H1 (cell line): ENCODE measurements around the gene SDR39U1. TPM values are rescaled to one million over a fixed set of nuclear protein-coding genes. Genes with fewer than 3 reads are reported as not detected.

Experiments used
- CTCF ChIA-PET: fragments of 300-600 bp; sonication (Branson Sonifier 250); formaldehyde crosslinking; loops from one replicate; lab custom pipeline; 2021; ENCODE audit not compliant: partially characterized antibody; lab: Charles Lee
- POLR2A ChIA-PET: fragments of 300-600 bp; sonication (Branson Sonifier 250); formaldehyde crosslinking; loops from one replicate; lab custom pipeline; 2021; ENCODE audit warnings: inconsistent platforms; ENCODE audit not compliant: partially characterized antibody; lab: Charles Lee
- DNase-seq, 2 experiments: peaks; one replicate each; pipeline versions ENCODE4 v3.0.0 to v3.0.0-alpha.2; 2010 to 2022; ENCODE audit warnings: low spot score in 2 of 2, low read depth in 1 of 2, mixed read lengths in 1 of 2
- FAIRE-seq: peaks from 2 replicates; lab custom pipeline; 2011; peaks lifted over from hg19 to GRCh38; lab: Jason Lieb, UNC
- H2AFZ ChIP-seq: 2 replicates; pipeline ENCODE4 v1.8.1; 2012; ENCODE audit warnings: low read length, inconsistent platforms
- H2AK5ac ChIP-seq: 2 replicates; pipeline ENCODE4 v1.6.1; 2013; ENCODE audit warnings: low read depth, low read length
- H2BK120ac ChIP-seq: replicated peaks from 2 replicates; pipeline ENCODE3; 2013; ENCODE audit warnings: low read depth, low read length, inconsistent platforms
- H2BK12ac ChIP-seq: 2 replicates; pipeline ENCODE4 v1.6.1; 2013; ENCODE audit warnings: low read depth, low read length
- H2BK15ac ChIP-seq: 2 replicates; pipeline ENCODE4 v1.6.1; 2013; ENCODE audit warnings: low read length
- H2BK20ac ChIP-seq: 2 replicates; pipeline ENCODE4 v1.6.1; 2013; ENCODE audit warnings: low read length
- H2BK5ac ChIP-seq: 2 replicates; pipeline ENCODE4 v1.6.1; 2013; ENCODE audit warnings: low read depth, low read length
- H3K14ac ChIP-seq: 2 replicates; pipeline ENCODE4 v1.6.1; 2013; ENCODE audit warnings: inconsistent platforms; ENCODE audit not compliant: insufficient read length
- H3K18ac ChIP-seq: 2 replicates; pipeline ENCODE4 v1.6.1; 2013; ENCODE audit warnings: low read length; ENCODE audit errors: extremely low read depth
- H3K23ac ChIP-seq: 2 replicates; pipeline ENCODE4 v1.6.1; 2013; ENCODE audit warnings: inconsistent platforms; ENCODE audit not compliant: insufficient read length
- H3K23me2 ChIP-seq: 2 replicates; pipeline ENCODE4 v1.6.1; 2013; ENCODE audit warnings: low read depth, low read length
- H3K27ac ChIP-seq: 2 replicates; pipeline ENCODE4 v1.6.1; 2011; ENCODE audit warnings: low read depth, low read length, inconsistent platforms
- H3K27me3 ChIP-seq, 4 experiments: replicated peaks in 1 of 4; 1 replicate in 1 of 4; 2 replicates in 3 of 4; pipeline versions ENCODE4 v1.6.1 to v1.8.1; 2011 to 2013; ENCODE audit warnings: low read length in 3 of 4, mild to moderate bottlenecking in 3 of 4, inconsistent platforms in 2 of 4, mixed read lengths in 2 of 4, moderate library complexity in 1 of 4; ENCODE audit not compliant: control insufficient read depth in 3 of 4, insufficient read depth in 3 of 4; ENCODE audit errors: extremely low read depth in 1 of 4
- H3K36me3 ChIP-seq, 4 experiments: 2 replicates each; pipeline versions ENCODE4 v1.6.1 to v1.8.1; 2011 to 2013; ENCODE audit warnings: mild to moderate bottlenecking in 4 of 4, low read length in 3 of 4, moderate library complexity in 2 of 4, control low read depth in 1 of 4, inconsistent platforms in 1 of 4; ENCODE audit not compliant: insufficient read depth in 4 of 4, control insufficient read depth in 2 of 4
- H3K4ac ChIP-seq: replicated peaks from 2 replicates; pipeline ENCODE3; 2013; ENCODE audit warnings: low read length, low read depth, mixed read lengths, inconsistent platforms; ENCODE audit not compliant: insufficient read length
- H3K4me1 ChIP-seq, 4 experiments: replicated peaks in 1 of 4; 1 replicate in 1 of 4; 2 replicates in 3 of 4; pipeline versions ENCODE4 v1.6.1 to v1.8.1; 2011 to 2013; ENCODE audit warnings: low read length in 3 of 4, inconsistent platforms in 2 of 4, mixed read lengths in 1 of 4; ENCODE audit not compliant: insufficient read depth in 4 of 4, control insufficient read depth in 3 of 4
- H3K4me2 ChIP-seq, 2 experiments: 2 replicates each; pipeline versions ENCODE4 v1.6.1 to v1.8.1; 2011 to 2013; ENCODE audit warnings: low read depth in 2 of 2, low read length in 2 of 2, control low read depth in 1 of 2, inconsistent platforms in 1 of 2, mild to moderate bottlenecking in 1 of 2; ENCODE audit not compliant: insufficient read depth in 1 of 2
- H3K4me3 ChIP-seq, 4 experiments: fragments of 200-600, 300-600 bp in 1 of 4; sonication (generic), shearing (Covaris generic), sonication (Bioruptor Twin) in 1 of 4; 2 replicates each; pipeline versions ENCODE4 v1.5.1 to v1.8.1; 2011 to 2016; ENCODE audit warnings: low read length in 4 of 4, low read depth in 3 of 4, control low read depth in 2 of 4, inconsistent platforms in 2 of 4, mild to moderate bottlenecking in 2 of 4, mixed read lengths in 1 of 4, moderate library complexity in 1 of 4; ENCODE audit not compliant: insufficient read depth in 2 of 4; ENCODE audit errors: extremely low read depth in 1 of 4
- H3K56ac ChIP-seq: replicated peaks from 2 replicates; pipeline ENCODE3; 2013; ENCODE audit warnings: low read depth, mild to moderate bottlenecking, mixed read lengths, low read length, inconsistent platforms; ENCODE audit not compliant: insufficient read length
- H3K79me1 ChIP-seq: 2 replicates; pipeline ENCODE4 v1.6.1; 2013; ENCODE audit warnings: low read depth, low read length, control low read depth
- H3K79me2 ChIP-seq, 2 experiments: 2 replicates each; pipeline versions ENCODE4 v1.6.1 to v1.8.1; 2012 to 2013; ENCODE audit warnings: low read length in 2 of 2, mild to moderate bottlenecking in 2 of 2, inconsistent platforms in 1 of 2; ENCODE audit not compliant: insufficient read depth in 2 of 2, control insufficient read depth in 1 of 2
- H3K9ac ChIP-seq, 4 experiments: replicated peaks in 1 of 4; 1 replicate in 1 of 4; 2 replicates in 3 of 4; pipeline versions ENCODE4 v1.6.1 to v1.8.1; 2011 to 2013; ENCODE audit warnings: low read depth in 3 of 4, low read length in 3 of 4, control low read depth in 2 of 4, mild to moderate bottlenecking in 2 of 4, moderate library complexity in 2 of 4, inconsistent platforms in 1 of 4; ENCODE audit errors: extremely low read depth in 1 of 4
- H3K9me3 ChIP-seq, 2 experiments: 2 replicates each; pipeline versions ENCODE4 v1.6.1 to v1.8.1; 2012 to 2013; ENCODE audit warnings: mild to moderate bottlenecking in 2 of 2, moderate library complexity in 2 of 2, control low read depth in 1 of 2, inconsistent platforms in 1 of 2, low read depth in 1 of 2, low read length in 1 of 2, mixed read lengths in 1 of 2; ENCODE audit not compliant: insufficient read depth in 2 of 2
- H4K20me1 ChIP-seq, 2 experiments: replicated peaks in 1 of 2; 2 replicates each; pipeline versions ENCODE3 to v1.8.1; 2011 to 2013; ENCODE audit warnings: inconsistent platforms in 2 of 2, low read length in 2 of 2, mild to moderate bottlenecking in 1 of 2; ENCODE audit not compliant: insufficient read depth in 2 of 2, control insufficient read depth in 1 of 2
- H4K5ac ChIP-seq: 2 replicates; pipeline ENCODE4 v1.6.1; 2013; ENCODE audit warnings: low read length, low read depth, mixed read lengths, inconsistent platforms; ENCODE audit not compliant: insufficient read length
- H4K8ac ChIP-seq: 2 replicates; pipeline ENCODE4 v1.8.0; 2013; ENCODE audit warnings: mild to moderate bottlenecking, moderate library complexity, low read length, inconsistent platforms; ENCODE audit not compliant: insufficient read depth; ENCODE audit errors: extremely low read depth
- H4K91ac ChIP-seq: replicated peaks from 2 replicates; pipeline ENCODE3; 2013; ENCODE audit warnings: low read length, mixed read lengths, inconsistent platforms; ENCODE audit not compliant: insufficient read length
- CHD1 ChIP-seq: IDR thresholded peaks from 2 replicates; pipeline ENCODE4 v1.6.1; 2012; ENCODE audit warnings: low read depth, low read length, improper control_type of control experiment
- CHD2 ChIP-seq: IDR thresholded peaks from 2 replicates; pipeline ENCODE4 v1.6.1; 2012; ENCODE audit warnings: low read length, improper control_type of control experiment
- KDM4A ChIP-seq: IDR thresholded peaks from one replicate; pipeline ENCODE4 v1.7.1; 2012; ENCODE audit warnings: low read depth, mild to moderate bottlenecking, moderate library complexity, low read length, inconsistent platforms; ENCODE audit not compliant: severe bottlenecking
- MAFK ChIP-seq: IDR thresholded peaks from 2 replicates; pipeline ENCODE4 v1.6.1; 2012; ENCODE audit warnings: low read depth, mild to moderate bottlenecking, improper control_type of control experiment, low read length
- POLR2A ChIP-seq, 2 experiments: IDR thresholded peaks; 1 replicate in 1 of 2; 2 replicates in 1 of 2; pipeline ENCODE4 v1.6.1; 2011; ENCODE audit warnings: low read depth in 2 of 2, low read length in 2 of 2, mild to moderate bottlenecking in 2 of 2; ENCODE audit errors: control extremely low read depth in 1 of 2
- TAF1 ChIP-seq: IDR thresholded peaks from 2 replicates; pipeline ENCODE4 v1.6.1; 2011; ENCODE audit warnings: mild to moderate bottlenecking, low read depth, low read length
- WGBS, 2 experiments: shearing (Covaris generic) in 1 of 2; methylation state at CpG; one replicate each; pipeline versions ENCODE4 v1.1.6 to v1.1.7; 2013 to 2015; ENCODE audit warnings: low lambda C conversion rate in 2 of 2, mixed read lengths in 2 of 2, inconsistent platforms in 1 of 2, low coverage in 1 of 2, missing lambda C conversion rate in 1 of 2; ENCODE audit not compliant: insufficient replicate concordance in 2 of 2, insufficient coverage in 1 of 2, insufficient read length in 1 of 2; ENCODE audit errors: extremely low coverage in 1 of 2, missing lambda C conversion rate in 1 of 2; 5-methylcytosine and 5-hydroxymethylcytosine counted together
- polyA plus RNA-seq, 7 experiments: library from polyadenylated mRNA; depleted of rRNA in 3 of 7; stranded (reverse) in 5 of 7; unstranded in 2 of 7; fragments of >200 nt in 5 of 7; fragments of 200-250 nt in 2 of 7; gene quantifications; 1 replicate in 5 of 7; 2 replicates in 1 of 7; 4 replicates in 1 of 7; pipeline versions ENCODE4 v1.2.1 to v1.2.3, GENCODE V29; 2011 to 2013; ENCODE audit warnings: missing spikeins in 2 of 7, mixed read lengths in 2 of 7
- total RNA-seq: library from RNA; stranded (reverse); fragmentation: NEBNext Ultra II Directional; extraction: Animal tissue kit (Norgen Biotek cat#: 25700); gene quantifications from 2 replicates; pipeline ENCODE4 v1.2.1, GENCODE V29; 2021

Gene SDR39U1
- total and polyA plus RNA-seq, 2 of the 8 experiments (the other 6 are each of a cell fraction or from before 2014, with no cell fraction given), result 46.7 to 98.8 TPM

- Histone ChIP-seq H4K91ac (no peak overlapping the region), H2AK5ac (no peak overlapping the region), H2BK12ac (no peak overlapping the region), H3K18ac (no peak overlapping the region), H2BK20ac (no peak overlapping the region), H3K14ac (no peak overlapping the region), H3K9ac (no peak overlapping the region), H3K4me1 (no peaks in the 10 kb centered on the region), H3K4me3 (no peak overlapping the region), H3K4me2 (no peak overlapping the region), H3K23me2 (no peaks in the 10 kb centered on the region), H3K23ac (no peak overlapping the region), H4K5ac (no peak overlapping the region), H3K27me3 (no peaks in the 10 kb centered on the region)
- no peak for DNase-seq
- WGBS, 2 experiments, result 69% methylated on average over 4 of the region's 4 CpGs; no CpG with 5 or more reads in 1 of the 2 experiments
- TF ChIP-seq KDM4A (no peak), TAF1 (no peak), MAFK (no peak), POLR2A (IDR thresholded peaks at IDR 0.05; ENCODE audit: control extremely low read depth in 1 of 2, low read depth in 2 of 2, low read length in 2 of 2) (no peak), CHD2 (no peak), CHD1 (no peak)
- TF ChIP-seq, all 59 proteins: peak for 0
- Histone ChIP-seq H4K20me1 (no peaks in the 10 kb centered on the region), H2BK5ac (no peak overlapping the region), H3K27ac (no peak overlapping the region), H2BK15ac (no peak overlapping the region), H3K79me2 (no peaks in the 10 kb centered on the region), H2BK120ac (no peak overlapping the region), H3K56ac (no peak overlapping the region), H4K8ac (no peak overlapping the region), H3K36me3 (no peaks in the 10 kb centered on the region), H3K9me3 (no peaks in the 10 kb centered on the region), H3K79me1 (no peaks in the 10 kb centered on the region), H3K4ac (no peak overlapping the region), H2AFZ (no peak overlapping the region)
- CTCF ChIA-PET, result no interaction called here
- POLR2A ChIA-PET, result no interaction called here
- no peak for FAIRE-seq
Observed at GRCh38 chr14:24463884-24464785, 21.6 kb upstream of the SDR39U1 start.
